MCF 10A (cell line): Measurements from ENCODE around the gene WNT3. TPM values are rescaled to one million over a fixed set of nuclear protein-coding genes. Genes with fewer than 3 reads are reported as not detected.

Experiments
- BruUV-seq: library from RNA; stranded (reverse); fragments of 400-500 nt; replicated peaks from 2 replicates; lab custom pipeline; 2021; lab: Mats Ljungman, UMichigan
- CTCF ChIA-PET: fragments of 300-600 bp; sonication (Branson Sonifier 250); formaldehyde crosslinking; extraction: SDS; loops from one replicate; lab custom pipeline; 2021; ENCODE audit warnings: antibody characterized with exemption, inconsistent platforms; lab: Yijun Ruan, JAX
- POLR2A ChIA-PET: fragments of 300-600, 350-650 bp; sonication (Branson Sonifier 250); formaldehyde crosslinking; extraction: SDS; loops from one replicate; lab custom pipeline; 2020; ENCODE audit warnings: antibody characterized with exemption, inconsistent platforms; lab: Yijun Ruan, JAX
- DNase-seq: peaks from one replicate; pipeline ENCODE4 v3.0.0-alpha.2; 2018; ENCODE audit not compliant: unreplicated experiment
- H3K27ac Mint-ChIP-seq: one replicate; pipeline ENCODE4 v1.8.0; 2022; ENCODE audit warnings: mild to moderate bottlenecking, low read depth, mixed read lengths; ENCODE audit not compliant: unreplicated experiment
- H3K27me3 Mint-ChIP-seq: one replicate; pipeline ENCODE4 v1.8.0; 2022; ENCODE audit warnings: mixed read lengths; ENCODE audit not compliant: insufficient read depth, unreplicated experiment
- H3K36me3 Mint-ChIP-seq: one replicate; pipeline ENCODE4 v1.8.0; 2022; ENCODE audit warnings: mild to moderate bottlenecking, moderate library complexity, mixed read lengths; ENCODE audit not compliant: insufficient read depth, unreplicated experiment
- H3K4me1 Mint-ChIP-seq: one replicate; pipeline ENCODE4 v1.8.0; 2022; ENCODE audit warnings: mixed read lengths; ENCODE audit not compliant: insufficient read depth, unreplicated experiment
- H3K4me3 Mint-ChIP-seq: one replicate; pipeline ENCODE4 v1.8.0; 2022; ENCODE audit warnings: mild to moderate bottlenecking, moderate library complexity, mixed read lengths; ENCODE audit not compliant: unreplicated experiment
- H3K9me3 Mint-ChIP-seq: one replicate; pipeline ENCODE4 v1.8.0; 2022; ENCODE audit warnings: mixed read lengths; ENCODE audit not compliant: unreplicated experiment
- CTCF ChIP-seq: fragments of 200-600 bp; IDR thresholded peaks from one replicate; pipeline ENCODE4 v1.8.0; 2022; ENCODE audit warnings: antibody characterized with exemption, mild to moderate bottlenecking; ENCODE audit not compliant: unreplicated experiment
- intact Hi-C: fragments of 100-400 bp; cut with micrococcal nuclease; formaldehyde crosslinking; loops from 2 replicates; pipeline ENCODE4 v1.14.1; 2022
- total RNA-seq: library from RNA; stranded (reverse); gene quantifications from 2 replicates; pipeline ENCODE4 v1.2.3, GENCODE V29; 2022

WNT3 gene
- total RNA-seq, 1 experiment from 2014 or later = 2.4 TPM

- Mint-ChIP-seq H3K9me3 (no peaks in the 10 kb centered on the region), H3K4me1 (no peaks in the 10 kb centered on the region), H3K4me3 (no peak overlapping the region), H3K27ac (no peak overlapping the region), H3K36me3 (no peaks in the 10 kb centered on the region), H3K27me3 (no peaks in the 10 kb centered on the region)
- intact Hi-C loops = no loop called here
- TF ChIP-seq CTCF = no peak
- DNase-seq = no peak
- ChIA-PET POLR2A (no interaction called here), CTCF (interaction anchor here (1.2 kb wide), 1 partner anchor 12 kb away, joined by 4 read pairs; no protein-coding TSS in a partner anchor)
- no TSS peak for BruUV-seq
Observed at GRCh38 chr17:46805771-46806170, 12.7 kb downstream of the WNT3 start.

- Mint-ChIP-seq H3K9me3 (no peaks in the 10 kb centered on the region), H3K27me3 (no peaks in the 10 kb centered on the region), H3K4me1 (no peaks in the 10 kb centered on the region), H3K36me3 (no peaks in the 10 kb centered on the region), H3K27ac (no peak overlapping the region), H3K4me3 (no peak overlapping the region)
- BruUV-seq = no TSS peak
- CTCF ChIA-PET = interaction anchor here (0.6 to 1.0 kb wide), 3 partner anchors 9 to 42 kb away, joined by 3 read pairs; no protein-coding TSS in a partner anchor
- POLR2A ChIA-PET = no interaction called here
- TF ChIP-seq CTCF = no peak
- intact Hi-C loops = no loop called here
- DNase-seq = no peak
Observed at GRCh38 chr17:46803544-46803943, 14.9 kb downstream of the WNT3 start.

GRCh38 chr17:46802800-46803199 is 15.7 kb downstream of the WNT3 start:
- ChIA-PET POLR2A (interaction anchor here (0.5 kb wide), 1 partner anchor 720 kb away, joined by 4 read pairs; no protein-coding TSS in a partner anchor), CTCF (interaction anchor here (0.6 to 1.0 kb wide), 2 partner anchors 10 to 41 kb away, joined by 3 read pairs; no protein-coding TSS in a partner anchor)
- no peaks in the 10 kb centered on the region for H3K9me3 Mint-ChIP-seq
- DNase-seq = no peak
- TF ChIP-seq CTCF = no peak
- no peaks in the 10 kb centered on the region for H3K36me3 Mint-ChIP-seq
- H3K27me3 Mint-ChIP-seq = no peaks in the 10 kb centered on the region
- intact Hi-C loops = no loop called here
- H3K4me3 Mint-ChIP-seq = no peak overlapping the region
- H3K4me1 Mint-ChIP-seq = no peaks in the 10 kb centered on the region
- H3K27ac Mint-ChIP-seq = no peak overlapping the region
- BruUV-seq = no TSS peak

GRCh38 chr17:46800573-46800972 is 17.9 kb downstream of the WNT3 start:
- TF ChIP-seq CTCF = no peak
- CTCF ChIA-PET = no interaction called here

More at GRCh38 chr17:46800573-46800972, 17.9 kb downstream of the WNT3 start:
- intact Hi-C loops = no loop called here
- no peak for DNase-seq
- POLR2A ChIA-PET = no interaction called here
- no peaks in the 10 kb centered on the region for H3K27me3 Mint-ChIP-seq
- H3K36me3 Mint-ChIP-seq = no peaks in the 10 kb centered on the region
- H3K4me3 Mint-ChIP-seq = no peak overlapping the region
- no TSS peak for BruUV-seq
- no peaks in the 10 kb centered on the region for H3K9me3 Mint-ChIP-seq
- H3K4me1 Mint-ChIP-seq = peaks cover 4% of the 10 kb centered on the region
- no peak overlapping the region for H3K27ac Mint-ChIP-seq
